Fibroblast of mammary gland (primary cell): ENCODE data around the gene ZFC3H1.
A peak's percentile ranks its signal among the peaks of the same experiment; 100 is the strongest.
"Not testable (repeated sequence)": the region's sequence is repeated elsewhere in the genome, so short reads cannot be mapped to it uniquely, and the experiment has no call there.

Source experiments
- DNase-seq: peaks from one replicate; pipeline ENCODE4 v3.0.0-alpha.2; 2010; ENCODE audit warnings: low read depth
- H3K4me3 ChIP-seq: 2 replicates; pipeline ENCODE4 v1.5.1; 2011; ENCODE audit warnings: low read depth, mild to moderate bottlenecking, low read length, moderate library complexity; ENCODE audit not compliant: control insufficient read depth
- CTCF ChIP-seq: conservative IDR thresholded peaks from 2 replicates; pipeline ENCODE4 v1.5.1; 2011; ENCODE audit warnings: low read depth, low read length, inconsistent platforms; ENCODE audit not compliant: control insufficient read depth, insufficient read depth

The ZFC3H1 gene

GRCh38 chr12:71663561-71664410 is at the start of gene ZFC3H1, which contains the start of gene THAP2:
Gene ZFC3H1, minus strand, starts transcription at chr12:71663848. Its CDS starts 238 bp downstream, at chr12:71663610.
Gene THAP2, plus strand, starts transcription at chr12:71664301. Its CDS starts 209 bp downstream, at chr12:71664510.
- no peak for TF ChIP-seq CTCF
- peak within 1 kb of the TSS; percentile 95 for H3K4me3 ChIP-seq
- DNase-seq: peak; percentile 100

GRCh38 chr12:71710276-71711125 is 46.9 kb upstream of the ZFC3H1 start:
- no peak overlapping the region for H3K4me3 ChIP-seq
- peak; percentile 90 for DNase-seq
- TF ChIP-seq CTCF: no peak

GRCh38 chr12:71708658-71709057 is 45.0 kb upstream of the ZFC3H1 start:
- peak; percentile 69 for DNase-seq
- H3K4me3 ChIP-seq: no peak overlapping the region
- no peak for TF ChIP-seq CTCF

- TF ChIP-seq CTCF: no peak
- H3K4me3 ChIP-seq: no peak overlapping the region
- no peak for DNase-seq
Observed at GRCh38 chr12:71704920-71705319, 41.3 kb upstream of the ZFC3H1 start.

GRCh38 chr12:71703206-71703605 is 39.6 kb upstream of the ZFC3H1 start:
- DNase-seq: no peak
- no peak for TF ChIP-seq CTCF
- H3K4me3 ChIP-seq: no peak overlapping the region

- TF ChIP-seq CTCF: no peak
- DNase-seq: no peak
- H3K4me3 ChIP-seq: no peak overlapping the region
Observed at GRCh38 chr12:71702590-71702989, 38.9 kb upstream of the ZFC3H1 start.

- not testable (repeated sequence) for H3K4me3 ChIP-seq, DNase-seq
Observed at GRCh38 chr12:71702181-71702580, 38.5 kb upstream of the ZFC3H1 start.
